HG02798 (cell line): ENCODE measurements around the gene SCN9A.
A peak's percentile ranks its signal among the peaks of the same experiment; 100 is the strongest.

ENCODE experiments used
- ATAC-seq: cut with Tn5 transposase; IDR thresholded peaks from one replicate; pipeline ENCODE4 v1.9.1; 2021; ENCODE audit warnings: mild to moderate bottlenecking; ENCODE audit not compliant: unreplicated experiment, poor library complexity

Gene SCN9A

GRCh38 chr2:166193407-166193806, 182.3 kb downstream of the SCN9A start:
- no peak for ATAC-seq

- ATAC-seq = no peak
Measured at GRCh38 chr2:166188084-166188483, 187.7 kb downstream of the SCN9A start.

- ATAC-seq = no peak
Measured at GRCh38 chr2:166184789-166185188, 191.0 kb downstream of the SCN9A start.

GRCh38 chr2:166181813-166182154, 194.0 kb downstream of the SCN9A start:
- ATAC-seq = peak; percentile 7

- ATAC-seq = peak; percentile 91
Measured at GRCh38 chr2:166180951-166181812, 194.6 kb downstream of the SCN9A start.

- no peak for ATAC-seq
Measured at GRCh38 chr2:166179201-166179600, 196.5 kb downstream of the SCN9A start.

GRCh38 chr2:166173263-166173662, 202.5 kb downstream of the SCN9A start:
- ATAC-seq = no peak

- ATAC-seq = no peak
Measured at GRCh38 chr2:166171216-166171615, 204.5 kb downstream of the SCN9A start.

- peak; percentile 78 for ATAC-seq
Measured at GRCh38 chr2:166170356-166170755, 205.4 kb downstream of the SCN9A start.

- no peak for ATAC-seq
Measured at GRCh38 chr2:166167449-166167848, 208.3 kb downstream of the SCN9A start.

- ATAC-seq = no peak
Measured at GRCh38 chr2:166163775-166164174, 212.0 kb downstream of the SCN9A start.

GRCh38 chr2:166158546-166158945, 217.2 kb downstream of the SCN9A start:
- no peak for ATAC-seq

GRCh38 chr2:166157578-166157977, 218.2 kb downstream of the SCN9A start:
- no peak for ATAC-seq

GRCh38 chr2:166156985-166157490, 218.7 kb downstream of the SCN9A start:
- ATAC-seq = no peak

- ATAC-seq = no peak
Measured at GRCh38 chr2:166155589-166155988, 220.2 kb downstream of the SCN9A start.

- no peak for ATAC-seq
Measured at GRCh38 chr2:166154685-166155338, 220.9 kb downstream of the SCN9A start.

GRCh38 chr2:166152064-166152463, 223.7 kb downstream of the SCN9A start:
- ATAC-seq = no peak

- no peak for ATAC-seq
Measured at GRCh38 chr2:166148500-166149400, 227.0 kb downstream of the SCN9A start.

GRCh38 chr2:166147883-166148282, 227.9 kb downstream of the SCN9A start:
- no peak for ATAC-seq
